Endometrium (tissue), 2 donors: ENCODE data around the gene POLR1A.

Source experiments
- FAIRE-seq: peaks from 2 replicates; lab custom pipeline; 2012; peaks lifted over from hg19 to GRCh38; lab: Jason Lieb, UNC
- donor health status: control.
- donor health status: control.

The POLR1A gene

DNA sequence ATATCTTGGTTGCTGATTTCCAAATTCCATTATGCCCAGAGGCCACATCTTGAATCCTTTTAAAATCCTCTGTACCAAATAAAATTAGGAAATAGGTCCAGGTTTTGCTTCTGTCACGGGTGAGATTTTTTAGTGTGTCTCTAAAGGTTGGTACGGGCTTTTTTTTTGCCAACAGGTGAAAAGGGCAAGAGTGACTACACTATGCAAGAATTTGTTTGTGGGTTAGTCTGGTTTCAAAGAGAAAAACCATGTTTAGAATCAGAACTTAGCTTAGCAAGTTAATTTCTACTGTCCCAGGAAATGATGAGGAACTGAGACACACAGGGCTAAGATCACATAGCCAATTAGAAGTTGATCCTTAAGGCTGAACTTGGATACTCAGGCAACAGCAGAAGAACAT is 41.7 kb downstream of the POLR1A start:
- no peak for FAIRE-seq

DNA sequence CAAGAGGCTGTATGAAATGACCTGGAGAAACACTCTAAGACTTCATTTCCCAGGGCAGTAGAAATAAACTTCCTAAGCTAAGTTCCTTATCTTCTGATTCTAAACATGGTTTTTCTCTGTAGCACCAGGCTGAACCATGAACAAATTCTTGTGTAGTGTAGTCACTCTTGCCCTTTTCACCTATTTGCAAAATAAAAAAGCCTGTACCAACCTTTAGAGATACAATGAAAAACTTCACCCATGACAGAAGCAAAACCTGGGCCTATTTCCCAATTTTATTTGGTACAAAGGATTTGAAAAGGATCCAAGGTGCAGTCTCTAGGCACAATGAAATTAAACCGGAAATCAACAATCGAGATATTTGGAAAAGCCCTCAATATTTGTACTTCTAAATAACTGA is 43.6 kb downstream of the POLR1A start:
- no peak for FAIRE-seq

DNA sequence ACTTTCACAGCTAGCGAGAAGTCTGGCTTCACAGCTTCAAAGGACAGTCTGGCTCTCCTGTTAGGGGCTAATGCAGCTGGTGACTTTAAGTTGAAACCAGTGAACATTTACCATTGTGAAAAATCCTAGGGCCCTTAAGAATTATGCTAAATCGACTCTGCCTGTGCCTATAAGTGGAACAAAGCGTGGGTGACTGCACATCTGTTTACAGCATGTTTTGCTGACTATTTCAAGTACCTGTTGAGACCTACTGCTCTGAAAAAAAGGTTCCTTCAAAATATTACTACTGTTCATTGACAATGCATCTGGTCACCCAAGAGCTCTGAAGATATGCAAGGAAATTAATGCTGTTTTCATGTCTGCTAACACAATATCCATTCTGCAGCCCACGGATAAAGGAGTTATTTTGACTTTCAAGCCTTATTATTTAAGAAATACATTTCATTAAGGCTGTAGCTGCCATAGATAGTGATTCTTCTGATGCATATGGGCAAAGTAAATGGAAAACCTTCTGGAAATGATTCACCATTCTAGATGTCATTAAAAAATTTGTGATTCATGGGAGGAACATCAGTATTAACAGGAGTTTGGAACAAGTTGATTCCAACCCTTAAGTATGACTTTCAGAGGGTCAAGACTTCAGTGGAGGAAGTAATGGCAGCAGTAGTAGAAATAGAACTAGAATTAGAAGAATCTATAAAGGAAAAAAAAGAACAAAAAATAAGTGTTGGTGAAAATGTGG is 48.9 kb downstream of the POLR1A start:
- FAIRE-seq, result no peak

DNA sequence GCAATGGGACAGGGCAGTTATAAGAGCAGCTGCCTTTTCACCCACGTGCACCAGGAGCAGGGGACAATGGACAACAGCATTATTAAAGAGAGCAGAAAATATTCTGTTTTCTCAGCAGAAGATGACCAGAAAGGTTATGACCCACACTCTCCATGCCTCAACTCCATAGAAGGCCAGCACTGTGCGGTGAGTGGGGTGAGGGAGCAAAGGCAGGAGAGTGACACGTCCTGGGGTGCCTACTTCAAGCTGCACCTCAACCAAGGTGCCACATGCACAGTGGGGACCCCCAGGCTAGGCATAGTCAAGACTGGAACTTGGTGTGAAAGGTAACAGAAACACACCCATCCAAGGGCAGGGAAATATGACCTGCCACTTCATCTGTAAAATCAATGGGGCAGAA is 50.4 kb downstream of the POLR1A start:
- no peak for FAIRE-seq

DNA sequence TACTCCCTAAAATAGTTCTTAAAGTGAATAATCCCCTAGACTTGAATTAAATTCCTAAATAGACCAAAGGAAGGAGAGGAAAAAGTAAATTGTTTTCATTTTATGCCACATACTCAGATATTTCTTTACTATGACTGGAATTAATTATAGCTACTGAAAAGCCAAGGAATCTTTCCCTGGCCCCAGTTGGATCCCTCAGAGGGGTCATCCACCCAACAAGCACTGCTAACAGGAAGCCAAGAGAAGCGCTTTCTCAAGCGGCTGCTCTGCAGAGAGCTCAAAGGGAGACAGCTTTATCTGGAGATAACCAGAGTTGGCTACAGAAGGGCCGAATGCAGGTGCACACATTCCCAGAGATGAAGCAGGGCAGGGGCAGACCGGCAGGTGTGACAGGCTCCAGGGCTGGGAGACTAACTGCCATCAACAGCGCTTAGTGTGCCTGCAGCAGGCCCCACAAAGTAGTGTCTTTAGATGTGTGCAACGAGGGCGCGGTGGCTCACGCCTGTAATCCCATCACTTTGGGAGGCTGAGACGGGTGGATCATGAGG is 51.1 kb downstream of the POLR1A start:
- no peak for FAIRE-seq

DNA sequence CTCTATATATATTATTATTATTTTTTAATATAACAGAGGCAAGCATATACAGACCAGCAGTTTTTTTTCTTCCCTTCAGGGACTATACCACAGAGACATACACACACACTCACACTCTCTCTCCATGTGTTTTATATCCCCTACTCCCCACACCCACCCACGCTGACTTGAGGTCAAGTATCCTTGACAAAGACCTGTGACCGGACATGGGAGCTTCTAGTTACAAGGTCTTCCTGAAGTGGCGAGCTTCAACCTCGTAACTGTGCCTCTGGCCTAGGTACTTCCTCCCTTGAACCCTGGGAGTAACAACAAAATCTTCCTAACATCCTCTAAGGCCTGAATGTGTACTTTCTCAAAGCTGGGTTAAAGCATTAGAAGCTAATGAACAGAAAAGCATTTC is 52.5 kb downstream of the POLR1A start:
- no peak for FAIRE-seq

DNA sequence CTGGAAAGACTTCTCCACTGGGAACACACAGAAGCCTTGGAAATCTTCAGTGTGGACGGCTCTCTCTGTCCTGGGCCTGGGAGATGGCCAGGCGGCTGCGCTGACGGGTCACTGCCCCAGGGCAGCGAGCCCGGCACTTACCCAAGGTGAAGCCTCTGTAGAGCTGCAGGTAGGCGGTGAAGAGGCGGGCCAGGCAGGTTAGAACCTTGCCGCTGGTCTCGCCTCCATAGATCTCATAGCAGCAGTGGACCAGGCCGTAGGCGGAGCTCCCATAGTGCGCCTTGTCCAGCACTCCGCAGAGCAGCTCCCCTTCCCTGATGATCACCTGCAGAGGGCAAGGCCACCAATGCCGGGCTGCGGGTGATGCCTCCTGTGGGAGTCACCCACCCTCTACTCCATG is 53.0 kb downstream of the POLR1A start:
- no peak for FAIRE-seq

DNA sequence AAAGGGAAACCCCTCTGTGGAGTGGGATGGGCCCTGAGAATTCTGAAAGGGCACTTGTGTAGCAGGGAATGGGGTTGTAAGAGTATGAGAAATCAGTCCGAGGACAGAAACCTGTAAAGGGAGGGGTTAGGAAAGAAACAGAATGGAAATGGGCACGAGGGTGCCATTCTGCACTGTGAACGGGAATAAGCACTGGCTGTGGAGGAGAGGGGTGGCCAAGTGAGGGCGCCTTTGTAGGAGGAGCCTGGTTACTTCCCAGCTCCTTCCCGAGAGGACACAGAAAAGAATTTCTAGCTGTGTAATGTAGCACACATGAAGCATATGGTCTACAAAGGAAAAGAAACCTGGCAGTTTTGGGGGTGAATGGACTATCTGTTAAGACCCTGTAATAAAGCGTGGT is 53.4 kb downstream of the POLR1A start:
- FAIRE-seq, result no peak

DNA sequence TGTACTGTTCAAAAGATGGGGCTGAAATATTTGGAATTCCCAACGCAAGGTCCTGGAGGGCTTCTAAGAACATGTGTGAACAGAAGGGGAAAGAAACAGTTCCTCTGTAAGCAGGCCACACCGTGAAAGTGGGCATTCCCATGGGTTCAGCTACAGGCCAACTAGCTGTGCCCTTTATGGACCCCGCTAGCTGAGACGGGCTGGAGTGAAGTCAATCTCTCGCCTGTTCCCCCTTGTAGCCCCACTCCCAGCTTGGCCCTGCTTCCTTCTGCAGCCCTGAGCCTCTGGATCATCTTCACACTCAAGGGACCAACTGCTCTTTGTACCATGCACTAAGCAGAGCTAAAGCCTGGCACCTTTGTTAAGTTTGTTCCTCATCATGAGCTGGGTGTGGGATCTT is 55.4 kb downstream of the POLR1A start:
- no peak for FAIRE-seq

DNA sequence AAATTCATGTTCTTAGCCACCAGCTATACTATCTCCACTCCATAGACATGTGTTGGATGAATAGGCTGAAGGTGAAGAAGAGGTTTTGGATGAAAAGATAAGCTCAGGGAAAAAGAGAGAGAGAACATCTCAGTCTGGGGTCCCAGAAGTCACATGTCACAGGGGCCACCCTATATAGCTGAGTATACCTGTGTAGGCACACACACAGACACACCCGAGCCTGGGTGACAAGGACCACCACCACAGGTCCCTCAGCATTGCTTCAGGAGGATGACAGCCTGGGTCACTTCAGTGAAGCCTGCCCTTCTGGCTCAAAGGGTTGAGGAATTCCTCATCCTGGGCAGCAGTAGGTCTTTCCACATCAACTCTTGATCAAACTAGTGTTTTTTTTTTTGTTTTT is 56.2 kb downstream of the POLR1A start:
- FAIRE-seq, result no peak

DNA sequence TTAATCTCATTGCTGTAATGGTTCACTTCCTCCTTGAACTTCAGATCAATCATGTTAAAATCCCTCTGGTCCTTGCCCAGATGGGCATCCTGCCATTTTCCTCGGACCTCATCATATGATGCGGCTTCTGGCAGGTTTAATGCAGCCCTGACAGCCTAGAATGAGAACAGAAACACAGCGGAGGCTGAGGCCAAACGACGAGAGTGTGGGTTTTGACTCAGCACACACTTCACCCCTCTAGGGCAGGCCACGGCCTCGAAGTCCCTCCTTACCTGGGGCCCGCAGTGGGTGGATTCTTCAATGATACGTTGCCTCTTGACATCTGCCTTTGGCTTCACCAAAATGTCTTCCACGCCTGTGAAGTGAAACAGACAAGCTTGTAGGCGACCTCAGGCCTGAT is 56.8 kb downstream of the POLR1A start:
- FAIRE-seq, result no peak

DNA sequence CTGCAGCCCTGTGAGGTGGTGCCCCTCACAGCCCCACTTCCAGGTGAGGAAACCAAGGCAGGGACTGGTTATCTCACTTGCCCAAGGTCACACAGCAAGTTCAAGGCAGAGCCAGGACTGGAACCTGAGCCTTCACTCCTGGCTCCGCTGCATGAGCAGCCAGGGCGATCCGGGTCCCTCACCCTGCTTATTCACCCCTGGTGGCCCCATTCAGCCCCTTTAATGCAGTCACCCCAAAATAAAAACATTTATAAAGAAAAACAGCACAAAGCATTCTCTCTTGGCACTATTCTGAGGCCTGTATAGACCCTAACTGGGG is 57.3 kb downstream of the POLR1A start:
- no peak for FAIRE-seq

DNA sequence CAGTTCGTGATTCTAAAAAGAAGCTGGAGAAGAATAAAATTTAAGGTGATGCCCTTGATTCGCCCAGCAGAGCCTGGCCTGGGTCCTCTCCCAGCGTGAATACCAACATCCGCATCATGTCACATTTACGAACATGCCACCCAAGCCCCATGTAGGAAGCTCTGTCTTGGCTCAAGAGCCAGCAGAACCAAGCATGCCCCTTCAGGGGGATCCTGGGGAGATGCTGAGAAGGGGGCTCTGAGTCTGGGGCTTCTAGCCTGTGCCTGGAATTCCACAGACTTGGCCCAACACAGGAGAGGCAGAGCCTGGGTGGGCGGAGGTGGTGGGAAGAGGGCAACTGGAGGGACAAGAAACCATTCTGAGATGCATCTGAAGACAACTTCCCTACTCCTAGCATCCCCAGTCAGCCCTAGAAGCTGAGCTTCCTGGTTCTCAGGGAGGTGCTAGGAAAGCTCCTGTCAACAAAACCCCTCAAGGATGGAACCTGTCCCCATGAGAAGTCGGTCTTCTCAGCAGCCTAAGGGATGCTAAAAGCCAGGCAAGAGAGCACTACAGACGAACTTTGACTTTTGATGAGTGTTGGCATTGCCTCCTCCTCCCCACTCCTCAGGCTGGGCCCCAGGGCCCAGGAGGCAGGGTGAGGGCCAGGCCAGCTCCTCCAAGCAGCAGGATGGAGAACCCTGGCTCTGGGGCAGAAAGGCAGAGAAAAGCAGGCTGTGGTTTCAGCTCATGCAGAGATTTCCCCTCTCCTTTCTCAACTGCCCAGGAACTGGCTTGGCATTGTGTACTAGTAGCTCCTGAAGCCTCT is 57.9 kb downstream of the POLR1A start:
- FAIRE-seq, result no peak

DNA sequence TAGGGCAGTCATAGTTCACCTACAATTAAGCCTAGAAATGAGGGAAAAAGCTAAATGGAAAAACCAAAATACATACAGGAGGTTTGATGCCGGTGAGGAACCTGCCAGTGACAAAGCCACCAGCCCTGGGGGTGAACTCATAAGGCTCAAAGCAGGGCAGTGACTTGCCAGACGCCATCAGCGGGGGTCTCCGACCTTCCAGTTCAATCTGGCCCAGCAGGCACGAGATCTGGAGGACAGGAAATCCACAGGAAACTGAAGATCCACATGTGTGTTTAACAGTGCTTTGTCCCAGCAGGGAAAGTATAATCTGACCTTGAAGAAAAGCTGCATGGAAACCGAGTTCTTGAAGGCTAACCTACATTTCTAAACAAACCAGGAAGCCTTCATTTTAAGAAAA is 60.1 kb downstream of the POLR1A start:
- no peak for FAIRE-seq

DNA sequence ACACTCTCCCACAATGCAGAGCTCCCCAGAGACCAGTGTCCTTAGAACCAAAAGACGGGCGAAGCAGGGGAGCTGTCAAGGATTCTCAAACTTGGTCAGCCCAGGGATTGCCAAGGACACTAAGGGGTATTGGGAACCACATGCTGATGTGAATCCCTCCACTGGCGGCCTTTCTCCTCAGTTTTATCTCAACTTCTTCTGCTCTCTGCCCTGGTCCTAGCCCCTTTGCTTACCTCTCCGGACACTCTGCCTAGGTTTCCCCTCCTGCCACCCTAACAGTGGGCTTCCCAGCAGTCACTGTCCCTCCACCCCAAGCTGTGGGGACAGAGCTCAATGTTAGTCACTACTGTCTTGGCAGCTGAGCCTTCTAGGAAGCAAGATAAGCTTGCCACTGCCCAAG is 61.1 kb downstream of the POLR1A start:
- no peak for FAIRE-seq

DNA sequence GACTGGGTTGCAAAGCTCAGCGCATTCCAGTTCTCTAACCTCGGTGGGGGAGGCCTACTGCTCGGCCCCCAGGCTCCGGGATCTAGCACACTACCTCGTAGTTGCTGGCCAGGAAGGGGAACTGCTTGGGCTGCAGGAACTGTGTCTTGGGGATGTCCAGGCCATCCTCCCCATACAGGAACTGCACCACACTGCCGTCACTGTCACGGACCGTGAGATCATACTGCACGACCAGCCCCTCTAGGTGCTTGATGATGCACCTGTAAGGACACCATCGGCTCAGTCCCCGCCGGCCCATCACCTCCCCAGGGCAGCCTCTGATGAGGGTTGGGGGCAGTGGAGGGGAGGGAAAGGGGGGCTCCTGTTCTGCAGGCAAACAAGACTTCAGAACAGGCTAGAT is 61.6 kb downstream of the POLR1A start:
- FAIRE-seq, result no peak

DNA sequence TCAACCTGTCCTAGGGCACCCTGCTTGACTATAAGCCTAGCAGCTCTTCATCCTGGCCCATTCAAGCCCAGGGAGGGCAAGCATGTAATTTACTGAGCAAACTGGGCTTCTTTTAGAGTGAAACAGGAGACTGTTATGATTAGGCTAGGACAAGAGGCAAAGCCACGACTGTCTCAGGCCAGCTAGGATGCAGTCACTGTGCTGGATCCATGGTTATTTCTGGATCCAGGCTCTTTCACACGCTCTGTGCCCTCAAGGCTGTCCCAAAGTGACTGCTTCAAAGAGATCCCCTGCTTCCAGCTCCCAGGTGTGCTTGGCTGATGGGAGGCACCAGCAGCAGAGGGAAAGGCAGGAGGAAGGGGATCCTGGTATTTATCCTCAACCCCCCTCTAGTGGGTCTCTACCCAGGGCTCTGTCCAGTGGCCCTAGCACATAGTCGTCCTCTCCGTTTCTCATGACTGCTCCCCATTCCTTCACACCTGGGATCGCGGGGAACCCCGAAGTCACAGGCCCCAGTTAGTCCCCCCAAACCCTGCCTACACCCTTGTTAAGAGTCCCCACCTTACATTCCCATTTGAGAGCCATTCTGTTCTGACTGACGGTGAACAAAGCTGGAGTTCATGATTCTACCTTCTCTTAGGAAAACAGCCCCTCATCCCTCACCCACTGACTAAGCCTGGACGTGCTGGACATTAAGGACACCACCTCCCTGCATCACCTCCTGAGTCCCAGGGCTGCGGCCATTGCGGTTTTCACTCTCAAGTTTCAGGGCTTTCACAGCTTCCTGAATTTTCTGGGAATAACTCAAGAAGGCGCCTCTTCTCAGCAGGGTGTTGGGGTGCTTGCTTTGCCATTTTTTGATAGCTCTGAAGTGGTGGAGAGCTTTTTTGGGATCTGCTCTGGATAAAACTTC is 63.2 kb downstream of the POLR1A start:
- FAIRE-seq, result no peak

DNA sequence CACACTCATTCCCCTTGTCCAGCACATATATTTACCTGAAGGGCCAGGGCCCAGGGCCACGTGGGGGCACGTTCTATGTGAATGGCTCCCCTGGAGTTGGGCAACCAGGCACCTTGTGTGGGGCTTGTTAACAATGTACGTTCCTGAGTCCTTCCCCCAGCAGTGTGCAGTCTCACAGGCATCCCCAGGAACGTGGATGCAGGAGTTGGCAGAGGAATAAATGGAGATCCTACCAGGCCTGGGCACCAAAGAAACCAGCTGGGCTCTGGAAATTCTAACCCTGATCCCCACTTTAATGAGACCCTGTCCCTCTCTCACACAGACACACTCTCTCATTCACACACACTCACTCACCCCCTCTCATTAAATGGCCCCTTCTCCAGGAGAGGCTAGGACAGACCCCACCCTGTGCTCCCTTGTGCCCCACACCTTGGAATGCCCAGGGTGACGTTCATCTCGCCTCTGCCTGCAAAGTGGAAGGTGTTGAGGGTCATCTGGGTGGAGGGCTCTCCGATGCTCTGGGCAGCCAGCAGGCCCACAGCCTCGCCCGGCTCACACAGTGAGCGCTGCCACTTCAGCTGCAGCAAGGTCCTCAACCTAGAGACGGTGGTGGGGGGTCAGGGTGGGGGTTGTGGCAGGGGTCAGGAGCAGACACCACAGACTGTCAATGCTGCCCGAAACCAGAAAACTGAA is 65.6 kb downstream of the POLR1A start:
- no peak for FAIRE-seq

DNA sequence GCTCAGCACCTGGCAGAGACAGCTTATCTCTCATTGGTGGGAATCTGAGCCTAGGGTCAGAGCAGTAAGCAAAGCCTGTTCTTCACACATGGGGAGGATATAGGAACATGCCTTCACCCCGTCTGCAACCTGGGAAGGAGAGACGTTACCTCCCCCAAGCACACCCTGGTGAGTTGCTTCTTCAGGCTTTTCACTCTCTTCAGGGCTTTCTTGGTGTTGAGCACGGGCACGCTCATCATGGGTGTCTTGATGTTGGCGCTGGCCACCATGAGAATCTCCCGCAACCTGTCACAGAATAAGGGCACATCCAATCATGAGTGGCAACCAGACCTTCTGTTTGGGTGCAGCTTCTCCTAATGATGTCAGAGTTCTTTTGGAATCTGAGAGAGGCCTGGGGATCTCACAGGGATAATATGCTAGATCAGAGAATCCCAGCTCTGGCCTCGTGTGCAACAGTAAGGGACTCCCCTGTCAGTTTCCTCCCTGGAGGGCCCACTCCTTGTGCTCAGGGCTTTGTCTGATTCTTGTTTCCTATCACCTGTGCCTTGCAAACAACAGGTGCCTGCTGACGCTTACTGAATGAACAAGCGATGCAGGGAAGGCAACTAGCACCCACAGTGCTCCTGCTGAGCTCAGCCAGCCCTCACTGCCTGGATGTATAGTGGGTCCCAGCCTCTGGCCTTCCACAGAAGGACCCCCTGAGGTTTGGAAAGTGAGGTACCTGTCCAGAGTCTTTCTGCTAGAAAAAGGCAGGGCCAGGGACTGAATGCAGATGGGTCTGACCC is 66.3 kb downstream of the POLR1A start:
- no peak for FAIRE-seq

DNA sequence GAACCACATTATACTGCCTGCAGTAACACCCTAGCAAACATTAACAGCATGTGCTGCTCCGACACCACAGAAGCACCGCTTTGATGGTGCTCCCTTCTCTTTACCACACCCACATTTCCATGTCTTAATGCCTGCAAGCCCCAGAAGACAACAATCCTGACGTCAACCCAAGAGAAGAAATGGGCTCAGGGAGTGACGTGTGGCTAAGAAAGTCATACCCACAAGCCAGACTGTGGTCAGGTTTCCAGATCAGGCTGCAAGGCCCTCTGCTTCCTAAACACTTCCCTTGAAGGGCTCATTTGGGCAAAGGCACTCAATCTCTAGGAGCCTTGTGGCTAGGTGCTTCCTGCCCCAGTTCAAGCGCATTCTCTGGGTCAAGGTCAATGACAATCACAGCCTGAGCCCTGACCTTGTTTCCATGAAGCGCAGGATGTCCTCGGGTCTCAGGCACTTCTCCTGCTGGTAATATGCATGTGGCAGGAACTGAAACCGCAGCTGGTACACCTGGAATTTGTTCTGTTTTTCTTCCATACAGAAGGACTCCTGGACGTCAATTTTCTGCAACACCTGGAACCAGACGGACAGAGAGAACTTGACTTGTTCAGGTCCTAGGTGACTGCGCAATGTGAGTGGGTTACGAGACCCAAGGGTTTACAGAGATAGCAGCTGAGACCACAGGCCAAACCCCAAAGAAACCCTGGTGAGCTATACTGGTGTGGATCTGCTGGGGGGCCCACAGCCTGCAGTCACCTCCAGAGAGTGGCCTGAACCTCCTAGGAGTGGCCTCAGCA is 67.2 kb downstream of the POLR1A start:
- FAIRE-seq, result no peak
